ENCODE results near the gene BARX1.
A peak's percentile ranks its signal among the peaks of the same experiment; 100 is the strongest.
"Not testable (repeated sequence)": the region's sequence is repeated elsewhere in the genome, so short reads cannot be mapped to it uniquely, and the experiment has no call there.

BARX1 gene

DNA sequence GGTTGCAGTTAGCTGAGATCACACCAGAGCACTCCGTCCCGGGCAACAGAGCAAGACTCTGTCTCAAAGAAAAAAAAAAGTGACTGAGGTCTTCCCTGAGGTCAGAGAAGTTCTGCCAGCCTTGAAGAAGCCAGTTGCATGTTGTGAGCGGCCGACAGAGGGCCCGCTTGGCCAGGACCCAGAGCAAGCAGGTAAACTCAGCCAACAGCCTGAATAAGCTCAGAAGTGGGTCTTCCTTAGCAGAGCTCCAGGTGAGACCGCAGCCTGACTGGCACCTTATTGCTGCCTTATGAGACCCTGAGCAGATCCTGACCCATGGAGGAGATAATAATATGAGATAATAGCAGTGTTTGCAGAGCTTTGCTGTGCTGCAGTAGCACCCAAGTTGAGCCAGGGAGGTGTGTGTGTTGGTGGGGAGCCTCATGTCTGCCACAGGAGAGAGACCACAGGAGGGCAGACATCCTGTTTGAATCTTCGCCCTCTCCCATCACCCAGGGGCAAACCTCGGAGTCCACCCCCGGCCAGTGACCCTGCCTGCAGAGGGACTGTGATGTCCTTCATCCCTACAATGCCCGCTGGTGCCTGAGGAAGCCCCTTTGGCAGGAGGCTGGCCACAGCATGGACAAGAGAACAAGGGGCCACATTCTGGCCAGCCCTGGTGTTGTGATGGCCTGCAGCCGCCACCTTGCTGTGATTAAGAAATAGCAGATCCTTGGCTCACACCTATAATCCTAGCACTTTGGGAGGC, 10.8 kb upstream of the BARX1 start:
- DNase-seq (ENCODE audit: low read depth in 3 of 3) = no peak

DNA sequence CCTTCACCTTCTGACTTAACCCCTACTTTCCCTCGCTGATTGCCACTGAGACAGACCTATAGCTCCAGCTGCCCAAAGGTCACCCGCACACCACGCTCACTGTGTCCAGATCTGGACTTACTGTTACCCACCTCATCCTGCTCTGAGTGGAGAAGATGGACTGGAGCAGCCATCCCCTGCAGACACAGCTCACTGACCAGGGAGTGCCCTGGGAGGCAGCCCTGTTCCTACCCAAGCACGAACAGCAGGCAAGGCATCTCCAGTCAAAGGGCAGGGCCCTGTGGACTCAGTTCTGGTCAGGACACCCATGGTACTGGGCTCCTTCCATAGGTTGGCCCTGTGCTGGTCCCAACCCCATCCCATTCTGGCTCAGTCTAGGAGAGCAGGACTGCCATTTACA, 9.5 kb upstream of the BARX1 start:
- no peak for DNase-seq (ENCODE audit: low read depth in 3 of 3)

DNA sequence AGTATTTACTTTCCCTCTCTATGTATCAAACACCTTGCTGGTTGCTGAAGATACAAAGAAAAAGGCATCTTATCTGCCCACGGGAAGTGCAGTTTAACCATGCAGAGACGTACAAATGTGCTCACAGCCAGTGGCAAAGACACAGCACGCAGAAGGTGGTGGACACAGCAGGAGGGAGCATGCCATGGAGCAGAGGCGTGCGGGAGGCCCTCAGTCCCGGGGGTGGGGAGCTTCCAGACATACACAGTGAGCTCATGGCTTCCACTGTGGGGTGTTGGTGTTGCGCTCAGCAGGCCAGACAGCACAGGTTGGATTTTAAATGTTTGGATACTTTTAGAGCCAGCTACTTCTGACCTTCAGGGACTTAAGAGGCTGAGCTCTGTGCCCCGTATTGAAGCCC, 8.8 kb upstream of the BARX1 start:
- DNase-seq (ENCODE audit: low read depth in 3 of 3) = no peak

DNA sequence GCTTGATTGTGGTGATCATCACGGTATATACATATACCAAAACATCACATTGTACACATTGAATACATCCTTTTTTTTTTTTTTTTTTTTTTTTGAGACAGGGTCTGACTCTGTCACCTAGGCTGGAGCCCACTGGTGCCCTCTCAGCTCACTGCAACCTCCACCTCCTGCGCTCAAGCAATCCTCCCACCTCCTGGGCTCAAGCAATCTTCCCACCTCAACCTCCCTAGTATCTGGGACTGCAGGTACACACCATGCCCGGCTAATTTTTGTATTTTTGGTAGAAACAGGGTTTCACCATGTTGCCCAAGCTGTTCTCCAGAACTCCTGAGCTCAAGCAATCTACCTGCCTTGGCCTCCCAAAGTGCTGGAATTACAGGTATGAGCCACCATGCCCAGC, 8.3 kb upstream of the BARX1 start:
- not testable (repeated sequence) for DNase-seq (ENCODE audit: low read depth in 3 of 3)

DNA sequence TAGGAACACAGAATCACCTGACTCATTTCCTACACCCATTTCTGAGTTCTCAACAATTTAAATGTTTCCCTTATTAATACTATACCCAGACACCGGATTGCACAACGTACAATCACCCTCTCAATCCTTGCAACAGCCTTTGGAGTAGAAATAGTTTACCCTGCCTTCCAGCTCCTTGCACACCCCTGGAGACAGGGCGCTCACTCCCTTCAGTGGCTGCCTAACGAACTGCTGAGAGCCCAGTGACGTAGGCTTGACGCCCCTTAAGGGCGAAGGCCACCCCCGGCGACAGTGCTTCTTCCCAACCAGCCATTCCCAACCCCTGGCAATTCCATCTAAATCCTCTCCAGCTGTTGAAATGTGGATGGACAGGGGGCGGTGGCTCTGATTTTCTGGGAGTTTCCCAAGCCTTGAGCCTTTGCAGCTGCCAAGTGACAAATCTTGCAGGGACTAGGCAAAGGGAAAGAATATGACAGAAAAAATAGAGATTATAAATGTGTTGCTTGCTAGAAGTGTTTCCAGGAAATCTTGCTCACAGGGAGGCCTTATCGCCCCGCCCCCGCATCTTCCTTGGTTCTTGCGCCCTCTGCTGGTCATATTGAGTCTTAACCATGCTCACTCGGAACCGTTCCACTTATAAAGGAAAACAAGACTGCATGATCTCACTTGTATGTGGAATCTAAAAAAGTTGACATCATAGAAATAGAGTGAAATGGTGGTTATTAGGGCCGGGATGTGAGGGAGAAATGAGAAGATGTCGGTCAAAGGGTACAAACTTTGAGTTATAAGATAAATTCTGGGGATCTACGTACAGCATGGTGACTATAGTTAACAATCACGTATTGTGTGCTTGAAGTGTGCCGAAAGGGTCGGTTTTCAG, 7.6 kb upstream of the BARX1 start:
- DNase-seq (ENCODE audit: low read depth in 3 of 3) = peak; percentile 64 to 77 (median 73)

DNA sequence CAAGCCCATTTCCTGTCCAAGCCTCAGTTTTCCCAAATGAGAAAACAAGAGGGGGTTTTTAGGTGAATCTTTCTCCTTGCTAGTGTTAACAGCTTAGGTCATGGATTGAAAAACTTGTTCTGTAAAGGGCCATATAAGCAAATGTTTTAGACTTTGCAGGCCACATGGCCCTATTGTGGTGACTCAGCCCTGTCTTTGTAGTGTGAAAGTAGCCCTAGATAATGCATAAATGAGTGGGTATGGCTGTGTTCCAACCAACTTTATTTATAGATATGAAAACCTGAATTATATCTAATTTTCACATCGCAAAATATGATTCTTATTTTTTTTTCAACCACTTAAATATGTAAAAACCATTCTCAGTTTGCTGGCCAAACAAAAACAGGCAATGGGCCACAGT, 6.9 kb upstream of the BARX1 start:
- no peak for DNase-seq (ENCODE audit: low read depth in 3 of 3)

DNA sequence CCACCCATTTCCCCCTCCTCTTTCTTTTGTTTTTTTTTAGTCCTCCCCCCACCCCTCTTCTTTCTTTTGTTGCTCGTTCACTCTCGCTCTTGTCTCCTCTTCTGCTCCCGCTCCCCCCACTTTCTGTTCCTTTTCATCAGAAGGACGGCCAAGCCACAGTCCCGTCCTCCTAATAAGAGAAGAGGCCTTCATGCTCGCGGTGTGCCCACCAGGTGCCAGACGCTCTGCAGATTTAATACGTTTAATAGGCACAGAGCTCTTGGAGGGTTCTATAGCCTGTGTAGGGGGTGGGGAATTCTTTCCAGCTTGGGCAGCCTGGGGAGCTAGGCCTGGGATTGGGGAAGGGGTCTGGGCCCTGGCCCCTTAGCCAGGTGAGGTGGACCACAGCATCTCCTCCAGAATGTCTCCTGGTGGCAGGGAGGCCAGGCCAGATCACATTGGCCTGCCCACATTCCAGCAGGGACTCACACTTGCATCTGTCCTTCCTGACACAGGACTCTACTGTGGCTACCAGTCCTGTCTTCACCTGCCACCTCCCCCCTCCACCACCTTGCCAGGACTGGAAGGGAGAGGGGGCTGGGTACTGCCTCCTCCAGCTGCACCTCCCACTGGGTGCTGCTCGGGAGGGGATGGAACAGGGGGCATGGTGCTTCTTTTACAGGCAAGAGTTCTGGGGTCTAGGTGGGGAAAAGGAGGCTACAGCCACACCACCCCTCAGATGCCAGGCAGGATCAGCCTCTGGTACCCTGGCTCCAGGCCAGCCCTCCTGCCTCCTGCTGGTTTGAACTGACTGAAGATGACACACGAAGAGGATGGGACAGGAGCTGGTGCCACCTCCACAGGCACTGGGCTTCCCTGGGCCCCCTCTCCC, 6.1 kb upstream of the BARX1 start:
- DNase-seq (ENCODE audit: low read depth in 3 of 3) = no peak

DNA sequence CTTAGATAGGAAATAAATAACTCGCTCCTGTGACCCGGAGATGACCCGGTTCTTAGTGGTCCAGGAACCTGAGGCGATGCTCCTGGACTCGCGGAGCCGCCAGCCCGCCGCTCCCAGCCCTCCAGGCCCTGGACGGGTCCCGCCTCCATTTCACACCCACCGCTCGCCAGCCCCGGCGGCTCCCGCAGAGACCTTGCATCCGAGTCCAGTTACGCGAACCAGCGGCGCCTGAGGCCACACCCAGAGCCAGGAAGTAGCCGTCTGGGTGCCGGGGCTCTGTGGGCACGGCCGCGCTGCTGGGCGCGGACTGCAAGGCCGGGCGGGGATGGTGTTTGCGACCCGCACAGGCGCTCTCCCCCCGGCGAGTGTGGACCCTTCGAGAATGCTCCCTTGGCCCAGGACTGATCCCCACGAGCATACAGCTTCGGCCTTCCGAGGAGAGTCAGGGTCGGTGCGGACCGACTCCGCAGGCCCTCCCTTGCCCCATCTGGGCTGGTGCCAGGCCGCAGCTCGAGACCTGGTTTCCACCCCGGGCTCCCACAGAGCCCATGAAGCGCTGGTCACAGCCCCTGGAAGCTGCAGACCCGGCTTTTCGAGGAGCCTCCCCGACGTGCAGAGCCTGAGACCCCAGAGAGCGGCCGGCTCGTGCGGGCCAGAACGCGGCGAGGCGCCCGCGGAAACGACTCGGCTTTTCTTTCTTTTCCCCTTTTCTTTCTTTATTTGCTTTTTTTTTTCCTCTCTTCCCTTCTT, 5.2 kb upstream of the BARX1 start:
- no peak for DNase-seq (ENCODE audit: low read depth in 3 of 3)

DNA sequence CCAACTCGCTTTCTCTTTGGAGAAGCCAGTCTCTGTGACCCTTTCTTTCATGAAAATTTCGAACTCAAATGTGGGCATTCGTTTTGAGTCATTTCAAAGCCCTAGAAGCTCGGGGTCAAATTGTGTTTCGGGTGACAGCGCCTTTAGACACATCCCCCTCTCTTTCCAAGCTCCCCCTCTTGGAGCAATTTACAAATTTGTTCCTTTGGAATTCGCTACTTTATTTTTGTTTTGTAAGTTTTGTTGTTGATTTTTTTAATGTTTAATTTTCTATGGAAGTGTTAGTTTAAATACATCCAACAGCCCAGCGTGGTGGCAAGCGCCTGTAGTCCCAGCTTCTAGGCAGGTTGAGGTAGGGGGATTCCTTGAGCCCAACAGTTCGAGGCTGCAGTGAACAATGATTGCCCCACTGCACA, 4.6 kb upstream of the BARX1 start:
- no peak for DNase-seq (ENCODE audit: low read depth in 3 of 3)

DNA sequence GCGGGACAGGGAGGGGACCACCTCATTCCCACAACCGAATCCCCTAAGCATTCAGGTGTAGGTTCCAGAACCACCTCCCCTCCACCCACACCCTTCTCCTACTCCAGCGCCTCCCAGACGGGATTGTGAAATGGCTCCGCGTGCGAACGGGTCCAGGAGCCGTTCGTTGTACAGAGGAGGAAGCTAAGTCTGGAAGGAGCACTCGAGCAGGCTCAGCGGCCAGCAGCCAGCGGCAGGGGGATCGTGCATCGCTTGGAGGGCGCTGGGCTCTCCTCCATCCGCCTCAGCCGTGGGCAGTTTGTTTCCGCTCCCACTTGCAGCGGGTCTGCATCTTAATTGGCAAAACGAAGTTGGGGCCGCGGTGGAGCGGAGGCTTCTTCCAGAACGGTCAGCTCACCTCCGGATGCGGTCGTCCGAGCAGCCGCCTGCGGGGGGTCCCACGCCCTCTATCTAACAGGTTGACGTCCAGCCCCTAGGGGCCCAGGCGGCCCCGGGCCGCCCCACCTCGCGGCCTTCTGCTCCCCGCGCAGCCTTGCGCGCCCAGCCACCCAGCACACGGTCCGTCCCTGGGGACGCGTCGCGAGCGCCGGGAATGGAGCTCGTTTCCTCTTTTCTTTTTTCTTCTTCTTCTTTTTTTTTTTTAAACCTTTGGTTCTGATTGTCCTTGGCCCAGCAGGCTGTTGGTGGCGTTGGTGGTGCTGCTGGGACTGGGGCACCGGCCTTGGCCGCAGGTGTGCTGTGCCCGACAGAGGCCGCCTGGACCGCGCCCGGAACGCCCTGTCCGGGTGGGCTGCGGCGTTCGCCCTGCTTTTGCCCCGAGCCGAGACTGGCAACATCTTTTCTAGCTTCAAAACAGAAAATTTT, 3.9 kb upstream of the BARX1 start:
- DNase-seq (ENCODE audit: low read depth in 3 of 3) = no peak

DNA sequence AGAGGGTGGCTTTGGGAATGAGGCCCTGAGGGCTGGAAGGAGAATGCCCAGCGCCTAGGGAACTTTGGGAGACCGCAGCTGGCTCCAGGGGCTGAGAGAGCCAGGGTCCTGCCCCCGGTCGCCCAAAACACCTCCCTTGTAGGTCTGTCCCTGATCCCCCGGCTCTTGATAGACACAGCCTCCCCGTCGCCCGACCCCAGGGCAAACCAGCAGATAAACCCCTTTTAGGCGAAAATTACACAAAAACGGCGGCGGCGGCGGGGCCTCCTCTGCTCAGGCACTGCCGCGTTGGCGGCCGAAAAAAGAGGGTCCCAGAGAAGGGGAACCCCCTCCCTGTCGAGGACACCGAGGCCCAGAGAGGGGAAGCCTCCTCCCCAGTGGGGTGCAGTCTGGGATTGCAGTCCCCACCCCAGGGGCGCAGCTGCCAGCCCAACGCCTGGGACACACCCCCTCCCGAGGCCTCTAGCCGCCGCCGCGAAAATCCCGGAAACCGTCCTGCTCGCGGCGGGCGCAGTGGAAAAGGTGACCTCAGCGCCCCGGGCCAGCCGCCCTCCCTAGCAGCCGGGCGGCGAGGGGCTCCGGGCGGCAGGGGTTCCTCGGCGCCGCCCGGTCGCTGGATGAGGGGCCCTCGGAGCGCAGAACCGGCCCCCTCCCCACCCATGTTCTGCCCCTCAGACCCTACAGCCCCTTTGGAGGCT, 3.1 kb upstream of the BARX1 start:
- no peak for DNase-seq (ENCODE audit: low read depth in 3 of 3)

DNA sequence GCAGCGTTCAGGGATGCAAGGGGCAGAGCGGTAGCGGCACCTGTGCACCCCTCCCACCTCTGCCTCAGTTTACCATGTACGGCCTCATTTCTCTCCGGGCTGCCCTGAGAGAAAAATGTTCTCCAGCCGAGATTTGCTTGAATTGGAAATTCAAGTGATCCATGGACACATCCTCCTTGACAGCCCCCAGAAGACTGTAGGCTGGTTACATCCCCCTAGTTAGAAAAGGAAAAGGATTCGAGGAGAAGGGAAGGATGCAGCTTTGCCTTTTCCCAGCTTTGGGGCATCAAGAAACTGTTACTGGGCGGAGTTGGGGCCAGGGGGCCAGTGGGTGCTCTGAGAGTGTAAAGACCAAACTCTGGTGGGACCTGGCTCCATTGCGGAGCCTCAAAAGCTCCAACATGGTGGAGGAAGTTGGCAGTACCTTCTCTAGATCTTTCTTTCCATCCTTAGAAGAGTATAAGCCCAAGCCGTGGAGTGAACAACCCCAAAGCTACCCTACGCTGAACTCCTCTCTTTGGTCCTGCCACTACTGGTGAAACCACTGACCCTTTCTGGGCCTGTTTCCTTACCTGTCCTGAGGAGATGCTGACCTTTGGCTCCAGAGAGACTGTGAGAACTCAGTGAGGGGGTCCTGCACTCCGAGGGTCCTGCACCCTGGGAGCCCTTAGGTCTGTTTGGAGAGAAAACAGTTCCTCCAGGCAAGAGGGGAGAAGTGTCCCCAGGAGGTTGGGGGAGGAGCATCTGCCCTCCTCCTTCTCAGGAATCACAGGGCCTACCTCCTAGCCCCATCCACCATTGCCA, 1.0 kb upstream of the BARX1 start:
- DNase-seq (ENCODE audit: low read depth in 3 of 3) = no peak

DNA sequence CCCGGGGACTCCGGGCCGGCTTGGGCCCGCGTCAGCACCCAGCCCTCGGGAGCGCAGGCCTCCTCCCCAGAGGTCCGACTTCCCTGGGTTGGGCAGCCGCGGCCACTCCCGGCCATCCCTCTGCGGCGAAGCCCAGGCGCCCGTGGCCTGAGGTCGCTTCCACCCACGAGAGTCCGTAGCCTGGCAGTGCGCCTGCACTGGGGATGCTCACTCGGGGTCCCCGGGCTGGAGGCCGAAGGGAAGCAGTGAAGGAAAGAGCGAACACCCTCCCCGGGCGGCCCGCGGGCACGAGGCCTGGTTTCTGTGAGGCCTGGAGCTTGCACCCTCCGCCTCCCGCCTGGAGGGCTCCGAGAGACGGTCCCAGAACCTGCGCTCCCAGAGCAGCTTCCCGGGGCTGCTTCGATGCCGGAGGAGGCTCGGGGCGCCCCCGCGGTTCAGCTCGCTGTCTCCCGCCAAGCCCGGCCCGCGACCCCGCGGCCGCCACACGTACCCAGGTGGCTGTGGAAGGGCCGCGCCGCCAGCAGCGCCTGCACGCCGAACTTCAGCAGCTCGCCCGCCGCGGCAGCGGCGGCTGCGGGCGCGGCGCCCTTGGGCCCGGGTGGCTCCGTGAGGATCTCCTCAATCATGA, 607 bp downstream of the BARX1 start:
- no peak for DNase-seq (ENCODE audit: low read depth in 3 of 3)

DNA sequence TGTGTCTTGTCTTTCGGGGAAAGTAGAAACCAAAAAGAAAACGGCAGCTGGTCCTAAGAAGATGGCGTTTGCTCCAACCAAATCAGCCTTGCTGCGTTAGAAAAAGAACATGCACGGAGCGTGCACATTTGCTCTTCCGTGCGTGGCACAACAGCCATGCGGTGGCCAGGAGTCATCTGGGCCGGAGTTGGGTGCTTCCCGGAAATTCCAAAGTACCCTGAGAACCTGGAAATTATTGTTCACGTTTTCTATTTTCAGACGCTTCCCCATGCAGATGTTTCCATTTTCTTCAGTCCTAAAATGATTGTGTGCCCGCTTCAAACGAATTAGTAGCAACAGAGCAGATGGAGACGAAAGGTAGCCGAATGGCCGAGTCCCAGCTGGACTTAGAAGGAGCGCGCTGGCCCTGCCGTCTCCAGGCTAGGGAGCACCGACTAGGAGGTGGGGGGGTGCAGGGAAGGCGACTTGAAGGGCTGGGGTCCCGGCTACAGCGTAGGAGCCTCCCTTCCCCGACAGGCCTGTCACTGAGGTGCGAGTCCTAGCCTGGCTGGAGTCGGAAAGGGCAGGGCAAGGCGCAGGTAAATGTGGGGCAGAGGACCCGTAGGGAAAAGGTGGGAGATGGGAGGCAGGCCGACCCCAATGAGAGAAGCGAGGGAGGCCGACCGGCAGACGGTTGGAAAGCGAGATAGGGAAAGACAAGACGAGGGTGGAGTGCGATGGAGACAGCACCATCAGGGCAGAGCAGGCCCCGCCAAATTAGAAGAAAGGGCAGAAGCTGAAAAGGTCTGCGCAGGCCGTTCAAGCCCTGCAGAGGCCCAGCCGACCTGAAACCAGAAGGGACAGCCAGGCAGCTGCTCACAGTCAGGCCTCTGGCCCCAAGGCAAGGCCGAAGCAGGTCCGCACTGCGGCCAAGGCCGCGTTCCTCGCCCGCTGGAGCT, 1.4 kb downstream of the BARX1 start:
- no peak for DNase-seq (ENCODE audit: low read depth in 3 of 3)

DNA sequence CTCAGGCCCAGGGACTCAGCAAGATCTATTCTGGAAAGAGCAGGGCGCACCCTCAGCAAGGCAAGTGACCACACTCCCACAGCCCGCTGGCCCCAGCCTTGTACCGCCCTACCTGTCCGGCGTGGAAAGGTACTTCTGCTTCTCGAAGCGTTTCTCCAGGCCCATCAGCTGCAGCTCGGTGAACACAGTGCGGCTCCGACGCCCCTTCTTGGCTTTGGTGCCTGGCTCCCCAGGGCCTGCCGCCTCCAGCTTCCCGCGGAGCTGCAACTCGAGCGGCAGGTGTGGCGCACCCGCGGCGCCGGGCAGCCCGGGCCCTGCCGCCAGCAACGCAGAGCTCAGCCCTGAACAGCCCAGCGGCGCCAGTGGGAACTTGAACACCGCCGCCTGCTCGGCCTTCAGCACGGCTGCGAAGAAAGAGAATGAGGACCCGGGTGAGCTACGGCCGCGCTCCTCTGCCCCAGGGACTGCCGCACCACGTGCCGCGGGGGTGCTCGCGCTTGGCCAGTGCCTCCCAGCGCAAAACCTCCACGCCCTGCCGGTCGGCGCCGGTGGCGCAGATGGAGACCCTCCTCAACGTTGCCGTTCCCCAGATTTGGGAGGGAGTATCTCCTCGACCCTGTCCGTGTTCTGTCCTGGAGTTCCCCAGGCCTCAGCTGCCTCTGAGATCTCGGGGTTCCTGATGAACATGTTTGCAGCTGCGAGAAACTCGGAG, 2.2 kb downstream of the BARX1 start:
- no peak for DNase-seq (ENCODE audit: low read depth in 3 of 3)

DNA sequence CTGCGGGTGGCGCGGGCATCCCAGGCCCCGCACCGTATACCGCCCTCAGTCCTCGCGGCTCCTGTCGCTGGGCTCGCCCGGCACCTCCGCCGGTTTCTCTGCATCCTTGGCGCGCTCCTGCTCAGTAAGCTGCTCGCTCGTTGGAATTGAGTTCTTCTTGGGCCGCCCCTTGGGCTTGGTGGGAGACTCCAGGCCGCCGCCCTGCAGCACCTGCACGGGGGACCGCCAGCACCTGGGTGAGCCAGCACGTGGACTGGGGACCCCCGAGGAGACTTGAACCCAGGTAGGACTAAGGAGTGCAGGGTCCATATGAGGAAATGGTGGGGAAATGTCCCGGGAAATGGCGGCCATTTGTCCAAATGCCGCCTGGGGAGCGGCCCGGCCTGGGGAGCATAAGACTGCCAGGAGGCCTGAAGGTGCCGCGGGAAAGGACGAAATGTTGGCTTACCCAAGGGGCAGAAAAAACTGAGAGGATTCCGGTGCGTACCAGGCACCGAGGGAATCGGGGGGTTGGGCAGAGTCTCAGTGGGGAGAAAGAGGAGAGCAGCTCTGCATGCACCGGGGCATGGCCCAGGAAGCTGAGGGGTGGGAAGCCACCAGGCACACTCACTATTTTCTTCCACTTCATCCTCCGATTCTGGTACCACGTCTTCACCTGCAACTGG, 2.9 kb downstream of the BARX1 start:
- DNase-seq (ENCODE audit: low read depth in 3 of 3) = no peak

Data from stimulated activated CD4-positive, alpha-beta T cell treated with anti-CD3 and anti-CD28 coated beads, TNF-alpha, amount 100 ng/mL, for 24 hours (primary cell).